ENCODE data around the gene POLR2L. TPM values are rescaled to one million over a fixed set of nuclear protein-coding genes. Genes with fewer than 3 reads are reported as not detected.

The POLR2L gene
- total RNA-seq, 4 donors from 2014 or later = 71.7 to 140 (median 110) TPM

DNA sequence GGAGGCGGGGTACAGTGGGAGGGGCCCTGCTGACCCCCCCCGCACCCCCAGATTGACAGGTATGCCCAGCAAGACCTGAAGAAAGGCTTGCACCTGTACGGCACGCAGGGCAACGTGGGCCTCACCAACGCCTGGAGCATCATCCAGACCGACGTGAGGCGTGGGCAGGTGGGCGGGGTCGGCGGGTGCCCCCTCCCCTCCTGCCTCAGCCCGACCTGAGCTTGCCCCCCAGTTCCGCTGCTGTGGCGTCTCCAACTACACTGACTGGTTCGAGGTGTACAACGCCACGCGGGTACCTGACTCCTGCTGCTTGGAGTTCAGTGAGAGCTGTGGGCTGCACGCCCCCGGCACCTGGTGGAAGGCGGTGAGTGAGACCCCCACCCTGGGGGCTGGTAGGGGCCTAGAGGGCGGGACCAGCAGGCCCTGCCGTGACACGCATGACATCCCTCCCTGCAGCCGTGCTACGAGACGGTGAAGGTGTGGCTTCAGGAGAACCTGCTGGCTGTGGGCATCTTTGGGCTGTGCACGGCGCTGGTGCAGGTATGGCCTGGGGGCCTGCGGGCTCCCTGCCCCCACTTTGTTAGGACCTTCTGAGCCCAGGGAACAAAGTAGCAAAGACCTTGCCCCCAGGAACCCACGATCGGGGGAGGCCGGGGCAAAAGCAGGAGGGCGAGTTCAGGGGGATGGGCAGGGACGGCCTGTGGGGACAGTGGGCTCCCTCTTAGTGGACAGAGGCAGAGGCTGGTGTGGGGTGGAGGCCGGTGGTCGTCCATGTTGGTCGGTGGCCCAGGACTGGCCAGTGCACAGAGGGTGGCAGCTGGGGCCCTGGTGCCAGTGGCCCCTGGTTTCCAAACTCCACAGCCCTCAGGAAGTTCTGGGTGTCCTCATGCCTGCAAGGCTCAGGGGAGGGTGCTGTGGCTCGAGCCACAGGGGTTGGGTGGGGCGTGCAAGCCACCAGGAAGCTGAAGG is 23.4 kb upstream of the POLR2L start:
- Histone ChIP-seq H3K27ac (no peak overlapping the region), H3K4me1 (peaks cover 0 to 28% (median 3%) of the 10 kb centered on the region in 4 donors), H3K36me3 (peaks cover 0 to 83% (median 0%) of the 10 kb centered on the region in 3 donors), H3K4me3 (no peak overlapping the region), H3K27me3 (no peaks in the 10 kb centered on the region), H3K9me3 (no peaks in the 10 kb centered on the region)
- DNase-seq (ENCODE audit: low spot score in 2 of 2) = no peak
- no peak for TF ChIP-seq POLR2A (IDR thresholded peaks at IDR 0.05)
- WGBS, 2 donors = 73 to 83% methylated on average over 12 to 36 of the region's 41 CpGs

DNA sequence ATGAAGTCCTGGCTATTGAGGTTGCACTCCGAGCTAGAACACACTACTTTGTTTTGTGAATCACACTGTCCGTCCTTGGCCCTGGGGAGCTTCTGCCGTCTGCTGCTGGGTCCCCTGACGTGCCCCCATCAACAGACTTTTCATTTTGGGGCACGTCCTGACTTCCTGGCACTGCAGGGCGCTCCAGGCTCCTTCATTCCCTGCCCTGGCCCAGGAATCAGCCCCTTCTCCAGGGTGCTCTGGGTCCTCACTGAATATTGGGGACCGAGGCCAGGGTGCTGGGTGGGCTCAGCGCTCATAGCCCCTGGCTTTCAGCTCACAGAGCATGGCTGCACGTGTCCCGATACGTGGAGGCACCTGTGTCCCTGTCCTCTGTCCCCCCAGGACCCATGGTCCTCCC is 22.6 kb upstream of the POLR2L start:
- no peak overlapping the region for H3K4me3 ChIP-seq
- TF ChIP-seq, protein P1, sequence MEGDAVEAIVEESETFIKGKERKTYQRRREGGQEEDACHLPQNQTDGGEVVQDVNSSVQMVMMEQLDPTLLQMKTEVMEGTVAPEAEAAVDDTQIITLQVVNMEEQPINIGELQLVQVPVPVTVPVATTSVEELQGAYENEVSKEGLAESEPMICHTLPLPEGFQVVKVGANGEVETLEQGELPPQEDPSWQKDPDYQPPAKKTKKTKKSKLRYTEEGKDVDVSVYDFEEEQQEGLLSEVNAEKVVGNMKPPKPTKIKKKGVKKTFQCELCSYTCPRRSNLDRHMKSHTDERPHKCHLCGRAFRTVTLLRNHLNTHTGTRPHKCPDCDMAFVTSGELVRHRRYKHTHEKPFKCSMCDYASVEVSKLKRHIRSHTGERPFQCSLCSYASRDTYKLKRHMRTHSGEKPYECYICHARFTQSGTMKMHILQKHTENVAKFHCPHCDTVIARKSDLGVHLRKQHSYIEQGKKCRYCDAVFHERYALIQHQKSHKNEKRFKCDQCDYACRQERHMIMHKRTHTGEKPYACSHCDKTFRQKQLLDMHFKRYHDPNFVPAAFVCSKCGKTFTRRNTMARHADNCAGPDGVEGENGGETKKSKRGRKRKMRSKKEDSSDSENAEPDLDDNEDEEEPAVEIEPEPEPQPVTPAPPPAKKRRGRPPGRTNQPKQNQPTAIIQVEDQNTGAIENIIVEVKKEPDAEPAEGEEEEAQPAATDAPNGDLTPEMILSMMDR (IDR thresholded peaks at IDR 0.05) = no peak
- TF ChIP-seq EP300 (IDR thresholded peaks at IDR 0.05) (no peak), POLR2A (IDR thresholded peaks at IDR 0.05) (no peak)
- 74 to 75% methylated on average over 5 to 11 of the region's 11 CpGs for WGBS, 2 donors

GRCh38 chr11:863910-864827 is 21.8 kb upstream of the POLR2L start:
- TF ChIP-seq POLR2A (IDR thresholded peaks at IDR 0.05) (no peak), EP300 (IDR thresholded peaks at IDR 0.05) (no peak)
- TF ChIP-seq, protein P1 (IDR thresholded peaks at IDR 0.05) = no peak
- Histone ChIP-seq H3K9me3 (no peaks in the 10 kb centered on the region), H3K27me3 (no peaks in the 10 kb centered on the region), H3K4me1 (peaks cover 0 to 44% (median 14%) of the 10 kb centered on the region in 4 donors), H3K27ac (peak overlapping the region in 1 of 4 donors; percentile 22), H3K4me3 (no peak overlapping the region), H3K36me3 (peaks cover 0 to 67% (median 0%) of the 10 kb centered on the region in 3 donors)
- 87 to 90% methylated on average over 16 to 22 of the region's 31 CpGs for WGBS, 2 donors
- no peak for DNase-seq (ENCODE audit: low spot score in 2 of 2)

More for the DNA sequence above, 22.6 kb upstream of the POLR2L start:
- Histone ChIP-seq H3K36me3 (peaks cover 0 to 74% (median 0%) of the 10 kb centered on the region in 3 donors), H3K4me1 (peaks cover 0 to 36% (median 8%) of the 10 kb centered on the region in 4 donors), H3K27me3 (no peaks in the 10 kb centered on the region), H3K9me3 (no peaks in the 10 kb centered on the region), H3K27ac (no peak overlapping the region)
- DNase-seq (ENCODE audit: low spot score in 2 of 2) = no peak

- Histone ChIP-seq H3K9me3 (no peaks in the 10 kb centered on the region), H3K27me3 (no peaks in the 10 kb centered on the region), H3K36me3 (peaks cover 0 to 58% (median 0%) of the 10 kb centered on the region in 3 donors), H3K4me3 (no peak overlapping the region), H3K27ac (peak overlapping the region in 1 of 4 donors; percentile 47), H3K4me1 (peaks cover 0 to 53% (median 14%) of the 10 kb centered on the region in 4 donors)
- no peak for DNase-seq (ENCODE audit: low spot score in 2 of 2)
- WGBS, 2 donors = 76 to 81% methylated on average over 14 to 22 of the region's 24 CpGs
- TF ChIP-seq, protein P1 (IDR thresholded peaks at IDR 0.05) = no peak
- TF ChIP-seq POLR2A (IDR thresholded peaks at IDR 0.05) (no peak), EP300 (IDR thresholded peaks at IDR 0.05) (no peak)
Observed at GRCh38 chr11:863023-863909, 20.9 kb upstream of the POLR2L start.
